ENCODE measurements around the gene RLF. TPM values are rescaled to one million over a fixed set of nuclear protein-coding genes. Genes with fewer than 3 reads are reported as not detected.

Gene RLF
- total and polyA plus RNA-seq, 2 donors (not counting 1 experiment from before 2014, with no cell fraction given) = 12.4 to 20.8 TPM

GRCh38 chr1:40133312-40133665, 27.9 kb upstream of the RLF start:
- no peak for TF ChIP-seq CTCF (conservative IDR thresholded peaks at IDR 0.05 in 1 of 2, IDR thresholded peaks at IDR 0.05 in 1 of 2; ENCODE audit: low read depth in 1 of 2, low read length in 2 of 2)
- TF ChIP-seq EZH2 (IDR thresholded peaks at IDR 0.05; ENCODE audit: low read length, missing control alignments) = no peak
- Histone ChIP-seq H4K20me1 (ENCODE audit: control insufficient read depth, extremely low read depth, insufficient read depth, low read length) (no peaks in the 10 kb centered on the region), H3K4me1 (ENCODE audit: control insufficient read depth, extremely low read depth, insufficient read depth, low read length) (no peaks in the 10 kb centered on the region), H3K9ac (ENCODE audit: insufficient read depth, low read length) (no peak overlapping the region), H3K27me3 (ENCODE audit: control insufficient read depth, insufficient read depth, low read length) (peaks cover 15% of the 10 kb centered on the region), H3K9me3 (ENCODE audit: control insufficient read depth, insufficient read depth, low read depth, low read length) (no peaks in the 10 kb centered on the region), H3K4me3 (replicated peaks in 1 of 4; ENCODE audit: control extremely low read depth in 1 of 4, insufficient read depth in 1 of 4, low read depth in 3 of 4, low read length in 4 of 4) (no peak overlapping the region), H3K27ac (ENCODE audit: insufficient read depth, low read length) (no peak overlapping the region), H3K79me2 (ENCODE audit: control insufficient read depth, insufficient read depth, low read length) (no peaks in the 10 kb centered on the region), H3K4me2 (ENCODE audit: extremely low read depth, insufficient read depth, low read length) (no peak overlapping the region), H3K36me3 (ENCODE audit: control insufficient read depth, insufficient read depth, low read length) (no peaks in the 10 kb centered on the region), H2AFZ (ENCODE audit: low read length) (peak overlapping the region; percentile 80)
- no peak for DNase-seq (ENCODE audit: low read depth in 2 of 2)

GRCh38 chr1:40133839-40134238, 27.3 kb upstream of the RLF start:
- Histone ChIP-seq H3K4me1 (ENCODE audit: control insufficient read depth, extremely low read depth, insufficient read depth, low read length) (no peaks in the 10 kb centered on the region), H2AFZ (ENCODE audit: low read length) (no peak overlapping the region), H3K27ac (ENCODE audit: insufficient read depth, low read length) (no peak overlapping the region), H4K20me1 (ENCODE audit: control insufficient read depth, extremely low read depth, insufficient read depth, low read length) (no peaks in the 10 kb centered on the region), H3K4me3 (replicated peaks in 1 of 4; ENCODE audit: control extremely low read depth in 1 of 4, insufficient read depth in 1 of 4, low read depth in 3 of 4, low read length in 4 of 4) (no peak overlapping the region), H3K9ac (ENCODE audit: insufficient read depth, low read length) (no peak overlapping the region), H3K79me2 (ENCODE audit: control insufficient read depth, insufficient read depth, low read length) (no peaks in the 10 kb centered on the region), H3K27me3 (ENCODE audit: control insufficient read depth, insufficient read depth, low read length) (peaks cover 15% of the 10 kb centered on the region), H3K36me3 (ENCODE audit: control insufficient read depth, insufficient read depth, low read length) (no peaks in the 10 kb centered on the region), H3K9me3 (ENCODE audit: control insufficient read depth, insufficient read depth, low read depth, low read length) (no peaks in the 10 kb centered on the region), H3K4me2 (ENCODE audit: extremely low read depth, insufficient read depth, low read length) (no peak overlapping the region)
- no peak for DNase-seq (ENCODE audit: low read depth in 2 of 2)
- TF ChIP-seq CTCF (conservative IDR thresholded peaks at IDR 0.05 in 1 of 2, IDR thresholded peaks at IDR 0.05 in 1 of 2; ENCODE audit: low read depth in 1 of 2, low read length in 2 of 2) (no peak), EZH2 (IDR thresholded peaks at IDR 0.05; ENCODE audit: low read length, missing control alignments) (no peak)

- Histone ChIP-seq H4K20me1 (ENCODE audit: control insufficient read depth, extremely low read depth, insufficient read depth, low read length) (no peaks in the 10 kb centered on the region), H3K9ac (ENCODE audit: insufficient read depth, low read length) (no peak overlapping the region), H3K9me3 (ENCODE audit: control insufficient read depth, insufficient read depth, low read depth, low read length) (no peaks in the 10 kb centered on the region), H3K79me2 (ENCODE audit: control insufficient read depth, insufficient read depth, low read length) (no peaks in the 10 kb centered on the region), H3K4me2 (ENCODE audit: extremely low read depth, insufficient read depth, low read length) (no peak overlapping the region), H3K27ac (ENCODE audit: insufficient read depth, low read length) (no peak overlapping the region), H3K27me3 (ENCODE audit: control insufficient read depth, insufficient read depth, low read length) (peaks cover 8% of the 10 kb centered on the region), H3K4me3 (replicated peaks in 1 of 4; ENCODE audit: control extremely low read depth in 1 of 4, insufficient read depth in 1 of 4, low read depth in 3 of 4, low read length in 4 of 4) (no peak overlapping the region), H2AFZ (ENCODE audit: low read length) (peak overlapping the region; percentile 49), H3K36me3 (ENCODE audit: control insufficient read depth, insufficient read depth, low read length) (no peaks in the 10 kb centered on the region), H3K4me1 (ENCODE audit: control insufficient read depth, extremely low read depth, insufficient read depth, low read length) (no peaks in the 10 kb centered on the region)
- TF ChIP-seq CTCF (conservative IDR thresholded peaks at IDR 0.05 in 1 of 2, IDR thresholded peaks at IDR 0.05 in 1 of 2; ENCODE audit: low read depth in 1 of 2, low read length in 2 of 2) (no peak), EZH2 (IDR thresholded peaks at IDR 0.05; ENCODE audit: low read length, missing control alignments) (no peak)
- peak in 1 of 2 donors; percentile 47 for DNase-seq (ENCODE audit: low read depth in 2 of 2)
These were observed 20.8 kb upstream of the RLF start for GRCh38 chr1:40140211-40140973.

All from fibroblast of lung (primary cell).